Measurements from ENCODE around the gene WIPF3.

- TF ChIP-seq CTCF (IDR thresholded peaks at IDR 0.05) (no peak), POLR2A (IDR thresholded peaks at IDR 0.05) (no peak)
Observed at GRCh38 chr7:29841926-29842701, 35.8 kb downstream of the WIPF3 start.

Data from right lobe of liver (tissue), 4 donors.